HepG2 (cell line): ENCODE data around the gene BABAM1. TPM values are rescaled to one million over a fixed set of nuclear protein-coding genes. Genes with fewer than 3 reads are reported as not detected.

Experiments used
- AGO2 ChIP-seq: fragments of 200-400 bp; formaldehyde crosslinking; optimal IDR thresholded peaks from 2 replicates; pipeline ENCODE3; 2017; ENCODE audit warnings: mild to moderate bottlenecking, low read depth, low read length, moderate library complexity
- CHD2 ChIP-seq: IDR thresholded peaks from 2 replicates; pipeline ENCODE4 v1.6.1; 2011; ENCODE audit warnings: low read depth, low read length, improper control_type of control experiment
- FOXM1 ChIP-seq: sonication (generic); formaldehyde crosslinking; IDR thresholded peaks from 2 replicates; pipeline ENCODE4 v1.5.0; 2020; ENCODE audit warnings: missing genetic modification reagents
- IKZF1 ChIP-seq: fragments of 450-650 bp; IDR thresholded peaks from 2 replicates; pipeline ENCODE4 v1.7.1; 2016
- LCORL ChIP-seq, 2 experiments: fragments of 450-650 bp in 1 of 2; sonication (generic) in 1 of 2; formaldehyde crosslinking in 1 of 2; IDR thresholded peaks; 2 replicates each; pipeline versions ENCODE4 v1.5.0 to v1.6.1; 2017 to 2020; ENCODE audit warnings: antibody characterized with exemption in 1 of 2, missing genetic modification reagents in 1 of 2
- MLX ChIP-seq: IDR thresholded peaks from 2 replicates; pipeline ENCODE4 v1.6.1; 2016
- RBFOX2 ChIP-seq: fragments of 200-400 bp; formaldehyde crosslinking; IDR thresholded peaks from 2 replicates; pipeline ENCODE4 v1.6.1; 2017; ENCODE audit warnings: low read depth, mild to moderate bottlenecking, low read length
- RNF219 ChIP-seq: sonication (generic); formaldehyde crosslinking; IDR thresholded peaks from 2 replicates; pipeline ENCODE4 v1.5.0; 2020; ENCODE audit warnings: mild to moderate bottlenecking, missing genetic modification reagents
- RORA ChIP-seq: sonication (generic); formaldehyde crosslinking; IDR thresholded peaks from 2 replicates; pipeline ENCODE4 v1.5.0; 2020; ENCODE audit warnings: mild to moderate bottlenecking, missing genetic modification reagents, moderate library complexity
- STAT5B ChIP-seq: sonication (generic); formaldehyde crosslinking; IDR thresholded peaks from 2 replicates; pipeline ENCODE4 v1.4.0; 2020; ENCODE audit warnings: missing genetic modification reagents
- TCF12 ChIP-seq, 2 experiments: fragments of 450-650 bp in 1 of 2; sonication (generic) in 1 of 2; formaldehyde crosslinking in 1 of 2; IDR thresholded peaks; 2 replicates each; pipeline versions ENCODE4 v1.6.1 to v1.8.0; 2017 to 2022; ENCODE audit warnings: antibody characterized with exemption in 1 of 2, mild to moderate bottlenecking in 1 of 2, missing genetic modification reagents in 1 of 2, moderate library complexity in 1 of 2
- TRAFD1 ChIP-seq: sonication (generic); formaldehyde crosslinking; IDR thresholded peaks from 2 replicates; pipeline ENCODE4 v1.5.1; 2020; ENCODE audit warnings: missing genetic modification reagents, mild to moderate bottlenecking, borderline replicate concordance
- ZNF24 ChIP-seq: fragments of 450-650 bp; IDR thresholded peaks from 2 replicates; pipeline ENCODE4 v1.6.1; 2017; ENCODE audit warnings: antibody characterized with exemption, mild to moderate bottlenecking
- ZNF329 ChIP-seq: sonication (generic); formaldehyde crosslinking; IDR thresholded peaks from 2 replicates; pipeline ENCODE4 v1.9.0; 2021; ENCODE audit warnings: low read depth, mild to moderate bottlenecking, missing genetic modification reagents
- ZNF546 ChIP-seq: sonication (generic); formaldehyde crosslinking; conservative IDR thresholded peaks from 2 replicates; pipeline ENCODE4 v1.8.1; 2023; ENCODE audit warnings: mild to moderate bottlenecking, missing genetic modification reagents
- ZNF563 ChIP-seq: sonication (generic); formaldehyde crosslinking; IDR thresholded peaks from 2 replicates; pipeline ENCODE4 v1.8.0; 2022; ENCODE audit warnings: mild to moderate bottlenecking, moderate library complexity, missing genetic modification reagents
- ZNF772 ChIP-seq: sonication (generic); formaldehyde crosslinking; IDR thresholded peaks from 2 replicates; pipeline ENCODE4 v1.5.0; 2020; ENCODE audit warnings: mild to moderate bottlenecking, missing genetic modification reagents
- polyA plus RNA-seq, 8 experiments: library from polyadenylated mRNA; depleted of rRNA in 3 of 8; stranded (reverse) in 7 of 8; unstranded in 1 of 8; fragments of >200 nt; fragmentation: Illumina TruSeq in 4 of 8; extraction: Trizol in 4 of 8; gene quantifications; 2 replicates each; pipeline versions ENCODE4 v1.2.1 to v1.2.3, GENCODE V29; 2011 to 2016; ENCODE audit warnings: low read depth in 4 of 8, missing spikeins in 1 of 8, mixed read lengths in 1 of 8; ENCODE audit not compliant: insufficient read depth in 1 of 8
- total RNA-seq, 5 experiments: library from RNA; depleted of rRNA; stranded (reverse); fragments of >200 nt; fragmentation: Illumina TruSeq; extraction: Trizol; gene quantifications; 2 replicates each; pipeline ENCODE4 v1.2.3, GENCODE V29; 2016; ENCODE audit warnings: low read depth in 1 of 5
- TF ChIP-seq, protein P1 (sequence below): sonication (generic); formaldehyde crosslinking; IDR thresholded peaks from 2 replicates; pipeline ENCODE4 v1.5.1; 2020; ENCODE audit warnings: mild to moderate bottlenecking, missing genetic modification reagents, borderline replicate concordance
- TF ChIP-seq, protein P2 (sequence below): sonication (generic); formaldehyde crosslinking; IDR thresholded peaks from 2 replicates; pipeline ENCODE4 v1.8.1; 2023; ENCODE audit warnings: mild to moderate bottlenecking, missing genetic modification reagents, borderline replicate concordance

BABAM1 gene
- total and polyA plus RNA-seq, 2 of the 13 experiments (the other 11 are each of a cell fraction or from before 2014, with no cell fraction given), result 70.0 to 82.0 TPM

DNA sequence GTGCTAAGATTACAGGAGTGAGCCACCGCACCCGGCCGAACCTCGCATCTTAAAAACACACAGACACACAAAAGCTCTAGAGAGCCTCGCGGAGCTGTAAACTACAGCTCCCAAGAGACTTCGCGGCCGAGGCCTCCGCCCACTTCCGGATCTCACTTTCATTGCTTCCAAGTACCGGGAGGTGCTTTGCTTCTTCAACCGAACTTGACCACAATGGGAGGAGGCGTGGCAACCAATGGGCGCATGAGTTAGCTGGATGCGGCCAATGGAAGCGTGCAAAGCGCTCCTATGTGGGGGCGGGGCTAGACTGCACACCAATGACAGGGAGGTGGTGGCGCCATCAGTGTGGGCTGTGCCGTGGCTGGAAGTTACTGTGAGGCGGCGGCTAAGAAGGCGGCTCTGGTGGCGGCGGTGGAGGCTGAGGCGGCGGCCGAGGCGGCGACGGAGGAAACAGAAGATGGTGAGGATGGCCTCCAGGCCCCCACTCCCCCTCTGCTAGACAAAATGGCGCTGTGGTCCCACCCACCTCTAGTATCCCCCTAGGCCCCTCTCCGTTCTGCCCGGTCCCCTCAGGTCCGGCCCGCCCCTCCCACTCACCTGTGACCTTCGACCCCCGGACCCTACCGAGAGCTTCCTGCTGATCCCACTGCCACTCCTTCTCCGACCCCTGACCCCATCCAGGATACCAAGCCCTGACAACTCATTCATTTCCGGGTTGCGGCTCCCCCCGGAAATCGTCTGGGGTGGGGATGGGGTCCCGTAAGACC lies 42.1 kb downstream of the BABAM1 start, which contains the start of gene DDA1 (continued):
- TF ChIP-seq RNF219 (CRISPR knock-in tag) (no peak), ZNF24 (no peak), ZNF546 (no peak), TRAFD1 (CRISPR knock-in tag) (peak; percentile 84; the same call in 1 of the 2 replicates), MLX (CRISPR knock-in tag) (no peak), IKZF1 (no peak), CHD2 (peak; percentile 79), TCF12 (IDR thresholded peaks at IDR 0.05) (no peak), TCF12 (CRISPR knock-in tag; IDR thresholded peaks at IDR 0.05) (no peak), STAT5B (CRISPR knock-in tag) (no peak), RBFOX2 (peak; percentile 89), ZNF329 (CRISPR knock-in tag) (no peak), LCORL (IDR thresholded peaks at IDR 0.05) (no peak), LCORL (CRISPR knock-in tag; IDR thresholded peaks at IDR 0.05) (peak; percentile 24; the same call in 1 of the 2 replicates), ZNF563 (peak; percentile 92), FOXM1 (no peak), AGO2 (peak; percentile 36), RORA (CRISPR knock-in tag) (no peak), ZNF772 (CRISPR knock-in tag) (no peak; the same call in 1 of the 2 replicates)
- TF ChIP-seq, protein P1, sequence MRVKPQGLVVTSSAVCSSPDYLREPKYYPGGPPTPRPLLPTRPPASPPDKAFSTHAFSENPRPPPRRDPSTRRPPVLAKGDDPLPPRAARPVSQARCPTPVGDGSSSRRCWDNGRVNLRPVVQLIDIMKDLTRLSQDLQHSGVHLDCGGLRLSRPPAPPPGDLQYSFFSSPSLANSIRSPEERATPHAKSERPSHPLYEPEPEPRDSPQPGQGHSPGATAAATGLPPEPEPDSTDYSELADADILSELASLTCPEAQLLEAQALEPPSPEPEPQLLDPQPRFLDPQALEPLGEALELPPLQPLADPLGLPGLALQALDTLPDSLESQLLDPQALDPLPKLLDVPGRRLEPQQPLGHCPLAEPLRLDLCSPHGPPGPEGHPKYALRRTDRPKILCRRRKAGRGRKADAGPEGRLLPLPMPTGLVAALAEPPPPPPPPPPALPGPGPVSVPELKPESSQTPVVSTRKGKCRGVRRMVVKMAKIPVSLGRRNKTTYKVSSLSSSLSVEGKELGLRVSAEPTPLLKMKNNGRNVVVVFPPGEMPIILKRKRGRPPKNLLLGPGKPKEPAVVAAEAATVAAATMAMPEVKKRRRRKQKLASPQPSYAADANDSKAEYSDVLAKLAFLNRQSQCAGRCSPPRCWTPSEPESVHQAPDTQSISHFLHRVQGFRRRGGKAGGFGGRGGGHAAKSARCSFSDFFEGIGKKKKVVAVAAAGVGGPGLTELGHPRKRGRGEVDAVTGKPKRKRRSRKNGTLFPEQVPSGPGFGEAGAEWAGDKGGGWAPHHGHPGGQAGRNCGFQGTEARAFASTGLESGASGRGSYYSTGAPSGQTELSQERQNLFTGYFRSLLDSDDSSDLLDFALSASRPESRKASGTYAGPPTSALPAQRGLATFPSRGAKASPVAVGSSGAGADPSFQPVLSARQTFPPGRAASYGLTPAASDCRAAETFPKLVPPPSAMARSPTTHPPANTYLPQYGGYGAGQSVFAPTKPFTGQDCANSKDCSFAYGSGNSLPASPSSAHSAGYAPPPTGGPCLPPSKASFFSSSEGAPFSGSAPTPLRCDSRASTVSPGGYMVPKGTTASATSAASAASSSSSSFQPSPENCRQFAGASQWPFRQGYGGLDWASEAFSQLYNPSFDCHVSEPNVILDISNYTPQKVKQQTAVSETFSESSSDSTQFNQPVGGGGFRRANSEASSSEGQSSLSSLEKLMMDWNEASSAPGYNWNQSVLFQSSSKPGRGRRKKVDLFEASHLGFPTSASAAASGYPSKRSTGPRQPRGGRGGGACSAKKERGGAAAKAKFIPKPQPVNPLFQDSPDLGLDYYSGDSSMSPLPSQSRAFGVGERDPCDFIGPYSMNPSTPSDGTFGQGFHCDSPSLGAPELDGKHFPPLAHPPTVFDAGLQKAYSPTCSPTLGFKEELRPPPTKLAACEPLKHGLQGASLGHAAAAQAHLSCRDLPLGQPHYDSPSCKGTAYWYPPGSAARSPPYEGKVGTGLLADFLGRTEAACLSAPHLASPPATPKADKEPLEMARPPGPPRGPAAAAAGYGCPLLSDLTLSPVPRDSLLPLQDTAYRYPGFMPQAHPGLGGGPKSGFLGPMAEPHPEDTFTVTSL (CRISPR knock-in tag), result no peak
- TF ChIP-seq, protein P2, sequence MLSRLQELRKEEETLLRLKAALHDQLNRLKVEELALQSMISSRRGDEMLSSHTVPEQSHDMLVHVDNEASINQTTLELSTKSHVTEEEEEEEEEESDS (CRISPR knock-in tag), result no peak
